C4-2B (cell line): ENCODE measurements around the gene CENPC.

ENCODE experiments used
- ZFX ChIP-seq: fragments of 450-650 bp; IDR thresholded peaks from 2 replicates; pipeline ENCODE4 v1.6.1; 2017
- TF ChIP-seq, protein P1 (sequence below): fragments of 450-650 bp; conservative IDR thresholded peaks from 2 replicates; pipeline ENCODE4 v1.5.1; 2017; ENCODE audit warnings: mild to moderate bottlenecking

DNA sequence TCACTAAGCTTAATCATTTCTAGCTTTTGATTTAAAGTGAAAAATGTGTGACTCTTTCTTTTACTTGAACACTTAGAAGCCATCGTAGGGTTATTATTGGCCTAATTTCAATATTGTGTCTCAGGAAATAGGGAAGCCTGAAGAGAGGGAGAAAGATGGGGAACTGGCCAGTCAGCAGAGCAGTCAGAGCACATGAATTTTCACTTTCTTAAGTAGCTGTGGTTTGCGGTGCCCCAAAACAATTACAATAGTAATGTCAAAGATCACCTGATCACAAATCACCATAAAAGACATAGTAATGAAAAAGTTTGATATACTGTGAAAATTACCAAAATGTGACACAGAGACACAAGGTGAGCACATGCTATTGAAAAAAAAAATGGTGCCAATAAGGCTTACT, 45.5 kb downstream of the CENPC start:
- TF ChIP-seq, protein P1, sequence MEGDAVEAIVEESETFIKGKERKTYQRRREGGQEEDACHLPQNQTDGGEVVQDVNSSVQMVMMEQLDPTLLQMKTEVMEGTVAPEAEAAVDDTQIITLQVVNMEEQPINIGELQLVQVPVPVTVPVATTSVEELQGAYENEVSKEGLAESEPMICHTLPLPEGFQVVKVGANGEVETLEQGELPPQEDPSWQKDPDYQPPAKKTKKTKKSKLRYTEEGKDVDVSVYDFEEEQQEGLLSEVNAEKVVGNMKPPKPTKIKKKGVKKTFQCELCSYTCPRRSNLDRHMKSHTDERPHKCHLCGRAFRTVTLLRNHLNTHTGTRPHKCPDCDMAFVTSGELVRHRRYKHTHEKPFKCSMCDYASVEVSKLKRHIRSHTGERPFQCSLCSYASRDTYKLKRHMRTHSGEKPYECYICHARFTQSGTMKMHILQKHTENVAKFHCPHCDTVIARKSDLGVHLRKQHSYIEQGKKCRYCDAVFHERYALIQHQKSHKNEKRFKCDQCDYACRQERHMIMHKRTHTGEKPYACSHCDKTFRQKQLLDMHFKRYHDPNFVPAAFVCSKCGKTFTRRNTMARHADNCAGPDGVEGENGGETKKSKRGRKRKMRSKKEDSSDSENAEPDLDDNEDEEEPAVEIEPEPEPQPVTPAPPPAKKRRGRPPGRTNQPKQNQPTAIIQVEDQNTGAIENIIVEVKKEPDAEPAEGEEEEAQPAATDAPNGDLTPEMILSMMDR: no peak
- TF ChIP-seq ZFX: no peak
